HEK293 (cell line): ENCODE data around the gene TM9SF1.

Experiments used
- CTCF ChIA-PET: fragments of 350-600 bp; formaldehyde crosslinking; extraction: SDS; loops from one replicate; lab custom pipeline; 2021; ENCODE audit warnings: antibody characterized with exemption; lab: Yijun Ruan, JAX
- POLR2A ChIA-PET: fragments of 300-600 bp; formaldehyde crosslinking; extraction: SDS; loops from one replicate; lab custom pipeline; 2020; ENCODE audit warnings: antibody characterized with exemption, inconsistent platforms; lab: Yijun Ruan, JAX
- H3K27ac ChIP-seq: fragments of 200-500 bp; sonication (Bioruptor generic); 2 replicates; pipeline ENCODE4 v1.5.1; 2014; ENCODE audit warnings: low read depth, low read length, control low read depth, inconsistent platforms; ENCODE audit errors: extremely low read depth
- H3K36me3 ChIP-seq, 2 experiments: fragments of 200-500 bp in 1 of 2; sonication (Bioruptor generic) in 1 of 2; 1 replicate in 1 of 2; 2 replicates in 1 of 2; pipeline ENCODE4 v1.5.1; 2014 to 2017; ENCODE audit warnings: inconsistent platforms in 2 of 2, low read length in 2 of 2; ENCODE audit not compliant: control insufficient read depth in 2 of 2, insufficient read depth in 1 of 2
- H3K4me1 ChIP-seq: fragments of 200-500 bp; sonication (Bioruptor generic); 2 replicates; pipeline ENCODE4 v1.5.1; 2014; ENCODE audit warnings: mild to moderate bottlenecking, low read length, inconsistent platforms; ENCODE audit not compliant: control insufficient read depth, insufficient read depth
- H3K4me3 ChIP-seq: 2 replicates; pipeline ENCODE4 v1.5.1; 2011; ENCODE audit warnings: low read depth, mild to moderate bottlenecking, control low read depth, low read length, moderate library complexity
- H3K9me3 ChIP-seq: fragments of 200-500 bp; sonication (Bioruptor generic); 2 replicates; pipeline ENCODE4 v1.5.1; 2014; ENCODE audit warnings: low read depth, low read length, inconsistent platforms; ENCODE audit not compliant: control insufficient read depth, insufficient read depth
- GLIS2 ChIP-seq: fragments of 450-650 bp; formaldehyde crosslinking; IDR thresholded peaks from 2 replicates; pipeline ENCODE4 v1.5.1; 2016; ENCODE audit warnings: missing biosample characterization, missing genetic modification characterization
- KLF7 ChIP-seq: fragments of 450-650 bp; formaldehyde crosslinking; IDR thresholded peaks from 2 replicates; pipeline ENCODE4 v1.5.1; 2016; ENCODE audit warnings: missing biosample characterization, missing genetic modification characterization, borderline replicate concordance
- REST ChIP-seq: fragments of 450-650 bp; formaldehyde crosslinking; IDR thresholded peaks from 2 replicates; pipeline ENCODE4 v1.5.1; 2016; ENCODE audit warnings: missing biosample characterization, missing genetic modification characterization
- SCRT2 ChIP-seq: fragments of 450-650 bp; formaldehyde crosslinking; IDR thresholded peaks from 2 replicates; pipeline ENCODE4 v1.5.1; 2016; ENCODE audit warnings: missing biosample characterization, missing genetic modification characterization
- SP3 ChIP-seq: fragments of 450-650 bp; formaldehyde crosslinking; IDR thresholded peaks from 2 replicates; pipeline ENCODE4 v1.5.1; 2016; ENCODE audit warnings: missing biosample characterization, missing genetic modification characterization
- WT1 ChIP-seq: fragments of 450-650 bp; formaldehyde crosslinking; IDR thresholded peaks from 2 replicates; pipeline ENCODE4 v1.5.1; 2016; ENCODE audit warnings: missing biosample characterization, missing genetic modification characterization
- ZBTB20 ChIP-seq: fragments of 450-650 bp; formaldehyde crosslinking; IDR thresholded peaks from 2 replicates; pipeline ENCODE4 v1.5.1; 2016; ENCODE audit warnings: missing biosample characterization, missing genetic modification characterization
- ZBTB26 ChIP-seq: fragments of 450-650 bp; formaldehyde crosslinking; optimal IDR thresholded peaks from 2 replicates; pipeline ENCODE3; 2016; ENCODE audit warnings: missing biosample characterization, mild to moderate bottlenecking, missing genetic modification characterization
- ZBTB7A ChIP-seq: fragments of 450-650 bp; formaldehyde crosslinking; IDR thresholded peaks from 2 replicates; pipeline ENCODE4 v1.5.1; 2016; ENCODE audit warnings: low read depth, missing biosample characterization, missing genetic modification characterization
- ZNF140 ChIP-seq: fragments of 450-650 bp; formaldehyde crosslinking; IDR thresholded peaks from 2 replicates; pipeline ENCODE4 v1.5.1; 2016; ENCODE audit warnings: missing biosample characterization, missing genetic modification characterization
- ZNF174 ChIP-seq: fragments of 450-650 bp; formaldehyde crosslinking; IDR thresholded peaks from 2 replicates; pipeline ENCODE4 v1.5.0; 2017; ENCODE audit warnings: missing biosample characterization, mild to moderate bottlenecking, missing genetic modification characterization
- ZNF2 ChIP-seq: fragments of 450-650 bp; formaldehyde crosslinking; IDR thresholded peaks from 2 replicates; pipeline ENCODE4 v1.5.1; 2016; ENCODE audit warnings: missing biosample characterization, missing genetic modification characterization
- ZNF221 ChIP-seq: fragments of 450-650 bp; formaldehyde crosslinking; IDR thresholded peaks from 2 replicates; pipeline ENCODE4 v1.5.1; 2017; ENCODE audit warnings: missing biosample characterization, missing genetic modification characterization, borderline replicate concordance
- ZNF223 ChIP-seq: fragments of 450-650 bp; formaldehyde crosslinking; IDR thresholded peaks from 2 replicates; pipeline ENCODE4 v1.5.1; 2016; ENCODE audit warnings: missing biosample characterization, missing genetic modification characterization
- ZNF341 ChIP-seq: fragments of 450-650 bp; formaldehyde crosslinking; IDR thresholded peaks from 2 replicates; pipeline ENCODE4; 2016; ENCODE audit warnings: low read depth, missing biosample characterization, missing genetic modification characterization
- ZNF366 ChIP-seq: fragments of 450-650 bp; formaldehyde crosslinking; conservative IDR thresholded peaks from 2 replicates; pipeline ENCODE4 v1.5.1; 2016; ENCODE audit warnings: missing biosample characterization, missing genetic modification characterization
- ZNF394 ChIP-seq: fragments of 450-650 bp; formaldehyde crosslinking; IDR thresholded peaks from 2 replicates; pipeline ENCODE4 v1.5.1; 2016; ENCODE audit warnings: missing biosample characterization, missing genetic modification characterization, mild to moderate bottlenecking, moderate library complexity, borderline replicate concordance
- ZNF404 ChIP-seq: fragments of 450-650 bp; formaldehyde crosslinking; IDR thresholded peaks from 2 replicates; pipeline ENCODE4 v1.5.1; 2017; ENCODE audit warnings: missing biosample characterization, missing genetic modification characterization
- ZNF416 ChIP-seq: fragments of 450-650 bp; formaldehyde crosslinking; IDR thresholded peaks from 2 replicates; pipeline ENCODE4 v1.5.1; 2016; ENCODE audit warnings: missing biosample characterization, missing genetic modification characterization
- ZNF473 ChIP-seq: fragments of 450-650 bp; formaldehyde crosslinking; IDR thresholded peaks from 2 replicates; pipeline ENCODE4 v1.5.1; 2017; ENCODE audit warnings: missing biosample characterization, missing genetic modification characterization
- ZNF513 ChIP-seq: fragments of 450-650 bp; IDR thresholded peaks from 2 replicates; pipeline ENCODE4 v1.5.1; 2018; ENCODE audit warnings: missing biosample characterization, missing genetic modification characterization
- ZNF560 ChIP-seq: fragments of 450-650 bp; formaldehyde crosslinking; IDR thresholded peaks from 2 replicates; pipeline ENCODE4 v1.5.1; 2017; ENCODE audit warnings: missing biosample characterization, missing genetic modification characterization, borderline replicate concordance
- ZNF561 ChIP-seq: fragments of 450-650 bp; IDR thresholded peaks from 2 replicates; pipeline ENCODE4 v1.5.1; 2018; ENCODE audit warnings: missing biosample characterization, missing genetic modification characterization, borderline replicate concordance
- ZNF571 ChIP-seq: fragments of 450-650 bp; formaldehyde crosslinking; IDR thresholded peaks from 2 replicates; pipeline ENCODE4 v1.5.0; 2017; ENCODE audit warnings: missing biosample characterization, missing genetic modification characterization
- ZNF585B ChIP-seq: fragments of 450-650 bp; formaldehyde crosslinking; IDR thresholded peaks from 2 replicates; pipeline ENCODE4 v1.5.1; 2016; ENCODE audit warnings: missing biosample characterization, missing genetic modification characterization
- ZNF600 ChIP-seq: fragments of 450-650 bp; formaldehyde crosslinking; IDR thresholded peaks from 2 replicates; pipeline ENCODE4 v1.5.1; 2016; ENCODE audit warnings: missing biosample characterization, missing genetic modification characterization
- ZNF629 ChIP-seq: fragments of 450-650 bp; formaldehyde crosslinking; IDR thresholded peaks from 2 replicates; pipeline ENCODE4 v1.5.1; 2017; ENCODE audit warnings: missing biosample characterization, missing genetic modification characterization
- ZNF654 ChIP-seq: fragments of 450-650 bp; formaldehyde crosslinking; IDR thresholded peaks from 2 replicates; pipeline ENCODE4 v1.5.1; 2016; ENCODE audit warnings: low read depth, missing biosample characterization, missing genetic modification characterization
- ZNF670 ChIP-seq: fragments of 450-650 bp; formaldehyde crosslinking; IDR thresholded peaks from 2 replicates; pipeline ENCODE4 v1.5.1; 2016; ENCODE audit warnings: missing biosample characterization, missing genetic modification characterization, low read depth
- ZSCAN30 ChIP-seq: fragments of 450-650 bp; IDR thresholded peaks from 2 replicates; pipeline ENCODE4 v1.5.1; 2018; ENCODE audit warnings: missing biosample characterization, mild to moderate bottlenecking, missing genetic modification characterization, moderate library complexity
- ZSCAN4 ChIP-seq: fragments of 450-650 bp; formaldehyde crosslinking; IDR thresholded peaks from 2 replicates; pipeline ENCODE4 v1.5.1; 2017; ENCODE audit warnings: missing biosample characterization, missing genetic modification characterization

TM9SF1 gene

GRCh38 chr14:24146978-24147760, 48.1 kb downstream of the TM9SF1 start, which contains the start of gene RNF31:
RNF31 (plus strand) TSS chr14:24147498; CDS start chr14:24147699, 201 bp downstream.
- H3K4me3 ChIP-seq: peak within 1 kb of the TSS; percentile 91
- H3K9me3 ChIP-seq: no peaks in the 10 kb centered on the region
- CTCF ChIA-PET: interaction anchor here (0.5 to 3.7 kb wide), 9 partner anchors 10 to 1052 kb away, joined by 3 to 34 read pairs (median 4); partner anchors contain the start of genes C14orf119 and IRF9
- peaks cover 15 to 59% of the 10 kb centered on the region in 2 experiments for H3K36me3 ChIP-seq
- peaks cover 8% of the 10 kb centered on the region for H3K4me1 ChIP-seq
- peak within 1 kb of the TSS; percentile 81; the same call in 1 of the 2 replicates for H3K27ac ChIP-seq
- POLR2A ChIA-PET: interaction anchor here (0.6 to 3.8 kb wide), 19 partner anchors 9 to 124 kb away, joined by 3 to 79 read pairs (median 7); partner anchors contain the start of genes CHMP4A, DCAF11, IPO4 and IRF9
- no peak for TF ChIP-seq ZNF571
- no peak for TF ChIP-seq ZNF473 (tag by site-specific recombination)
- TF ChIP-seq ZNF585B: no peak
- peak; percentile 86 for TF ChIP-seq ZNF341 (tag by site-specific recombination)
- peak; percentile 35; the same call in 1 of the 2 replicates for TF ChIP-seq ZNF629
- TF ChIP-seq ZNF561: peak; percentile 31; the same call in 1 of the 2 replicates
- TF ChIP-seq ZNF560: no peak
- TF ChIP-seq SCRT2 (tag by site-specific recombination): no peak
- no peak; the same call in 1 of the 2 replicates for TF ChIP-seq REST (tag by site-specific recombination)
- no peak for TF ChIP-seq ZNF654 (tag by site-specific recombination)
- peak; percentile 66 for TF ChIP-seq ZBTB20 (tag by site-specific recombination)
- TF ChIP-seq GLIS2 (tag by site-specific recombination): no peak; the same call in 1 of the 2 replicates
- no peak for TF ChIP-seq ZNF416 (tag by site-specific recombination)
- no peak for TF ChIP-seq ZNF223 (tag by site-specific recombination)
- no peak for TF ChIP-seq ZSCAN4 (tag by site-specific recombination)
- no peak for TF ChIP-seq ZNF600
- TF ChIP-seq ZNF221 (tag by site-specific recombination): no peak
- no peak for TF ChIP-seq ZNF670 (tag by site-specific recombination)
- TF ChIP-seq ZNF2 (tag by site-specific recombination): peak; percentile 13; the same call in 1 of the 2 replicates
- TF ChIP-seq ZNF140 (tag by site-specific recombination): no peak
- 0 out of 2 replicates have a peak, but pooled peaks have one; percentile 54 for TF ChIP-seq ZSCAN30 (tag by site-specific recombination)
- peak; percentile 88 for TF ChIP-seq SP3 (tag by site-specific recombination)
- peak; percentile 86 for TF ChIP-seq ZNF513 (tag by site-specific recombination)
- TF ChIP-seq KLF7: no peak
- peak; percentile 28 for TF ChIP-seq ZBTB26
- no peak for TF ChIP-seq ZNF404 (tag by site-specific recombination)
- peak; percentile 81 for TF ChIP-seq ZBTB7A (tag by site-specific recombination)
- 0 out of 2 replicates have a peak, but pooled peaks have one; percentile 28 for TF ChIP-seq ZNF366 (tag by site-specific recombination)
- TF ChIP-seq ZNF174 (tag by site-specific recombination): no peak
- TF ChIP-seq ZNF394 (tag by site-specific recombination): no peak
- 0 out of 2 replicates have a peak, but pooled peaks have one; percentile 32 for TF ChIP-seq WT1 (tag by site-specific recombination)
